VCaP (cell line): ENCODE measurements around the gene WAPL.

ENCODE experiments used
- H3K27ac ChIP-seq: fragments of 450-650 bp; 2 replicates; pipeline ENCODE4 v1.5.1; 2017
- CTCF ChIP-seq: fragments of 450-650 bp; conservative IDR thresholded peaks from 2 replicates; pipeline ENCODE4 v1.5.1; 2017; ENCODE audit warnings: mild to moderate bottlenecking, moderate library complexity

The WAPL gene

DNA sequence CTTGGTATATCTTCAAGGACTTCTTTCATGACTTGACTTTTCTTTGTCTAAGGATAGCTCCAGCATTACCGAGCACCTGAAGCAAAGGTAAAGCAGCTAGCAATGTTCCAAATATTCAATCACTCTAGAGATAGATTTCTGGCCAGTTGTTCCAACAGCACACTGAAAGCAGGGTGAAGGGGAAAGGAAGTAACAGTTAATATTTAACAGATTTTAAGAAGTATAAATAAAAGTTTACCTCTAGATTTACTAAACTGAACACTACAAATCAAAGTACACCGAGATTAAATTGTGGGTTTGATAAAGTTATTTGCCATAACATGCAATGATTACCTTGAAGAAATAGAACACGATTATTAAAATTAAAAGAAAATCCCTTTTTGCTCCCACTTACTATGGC, 84.1 kb downstream of the WAPL start:
- H3K27ac ChIP-seq = peak overlapping the region; percentile 42
- no peak for TF ChIP-seq CTCF

GRCh38 chr10:86436963-86437362, 84.6 kb downstream of the WAPL start:
- TF ChIP-seq CTCF = no peak
- H3K27ac ChIP-seq = peak overlapping the region; percentile 42; the same call in 1 of the 2 replicates

DNA sequence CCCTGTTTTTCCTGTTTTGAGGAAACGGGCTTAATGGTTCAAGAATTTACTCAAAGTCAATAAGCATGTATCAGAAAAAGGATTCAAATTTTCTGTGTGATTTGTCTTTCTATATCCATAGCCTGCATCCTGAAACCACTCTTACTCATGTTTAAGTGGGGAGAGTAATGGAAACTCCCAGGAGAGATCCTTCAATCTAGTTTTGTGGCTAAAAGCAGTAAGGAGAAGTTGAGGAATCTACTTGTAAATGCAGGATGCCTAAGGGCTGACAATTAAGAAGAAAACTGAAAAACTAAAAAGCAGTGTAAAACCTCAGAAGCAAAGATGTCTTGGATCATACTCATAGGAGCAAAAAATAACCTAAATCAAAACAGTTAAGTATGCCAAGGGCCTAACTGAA, 86.9 kb downstream of the WAPL start:
- H3K27ac ChIP-seq = no peak overlapping the region
- TF ChIP-seq CTCF = no peak

DNA sequence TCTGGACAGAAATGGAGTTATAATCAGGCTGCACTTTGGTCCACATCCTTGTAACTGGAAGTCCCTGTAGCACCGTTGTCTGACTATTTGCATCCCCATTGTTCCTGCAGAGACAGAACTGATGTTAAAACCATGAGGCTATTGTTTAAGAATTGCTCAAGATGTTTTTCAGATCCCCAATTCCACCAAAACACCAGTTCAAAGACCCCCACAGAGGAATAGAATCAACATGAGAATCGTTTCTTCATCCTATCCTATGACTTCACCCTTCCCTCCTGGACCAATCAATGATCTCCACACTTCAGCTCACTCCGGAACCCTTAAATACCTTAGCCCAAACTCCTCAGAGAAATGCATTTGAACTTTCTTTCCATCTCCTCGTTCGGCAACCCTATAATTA, 97.9 kb downstream of the WAPL start:
- no peak for TF ChIP-seq CTCF
- no peak overlapping the region for H3K27ac ChIP-seq

- TF ChIP-seq CTCF = no peak
Measured at GRCh38 chr10:86419101-86419500, 102.5 kb downstream of the WAPL start.

DNA sequence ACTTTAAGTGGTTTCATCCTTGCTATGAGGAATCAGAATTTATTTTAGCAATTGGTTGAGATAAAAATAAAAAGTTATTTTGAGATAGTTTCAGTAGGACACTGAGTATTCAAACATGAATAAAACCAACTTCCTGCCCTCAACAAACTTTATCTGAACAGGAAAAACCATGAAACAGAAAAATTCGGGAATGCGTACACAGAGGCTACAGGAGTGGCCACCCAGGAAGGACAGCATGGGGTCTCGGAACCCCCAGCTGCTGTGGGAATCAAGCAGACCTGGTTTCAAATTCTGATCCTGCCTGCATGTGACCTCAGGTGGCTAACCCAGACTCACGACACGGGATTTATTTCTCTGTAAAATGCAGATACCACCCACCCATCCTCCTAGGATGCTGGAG, 106.0 kb downstream of the WAPL start:
- no peak for TF ChIP-seq CTCF
- H3K27ac ChIP-seq = no peak overlapping the region

More at GRCh38 chr10:86419101-86419500, 102.5 kb downstream of the WAPL start:
- H3K27ac ChIP-seq = no peak overlapping the region

DNA sequence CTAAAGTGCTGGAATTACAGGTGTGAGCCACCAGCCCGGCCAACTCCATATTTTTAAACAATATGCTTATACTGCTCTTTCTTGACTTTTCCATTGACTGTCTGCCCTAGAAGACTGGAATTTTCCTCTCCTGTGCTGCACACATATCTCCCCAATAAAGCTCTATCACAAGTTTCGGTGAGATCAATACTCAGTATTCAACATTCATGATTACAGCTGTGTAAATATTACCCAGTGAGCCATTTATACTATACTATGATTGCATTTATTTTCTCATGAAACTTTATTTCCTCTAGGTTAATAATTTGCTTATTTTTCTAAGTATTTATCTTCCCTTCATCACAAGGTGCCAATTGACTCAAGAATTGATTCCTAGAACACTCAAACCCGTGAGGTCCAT, 106.5 kb downstream of the WAPL start:
- TF ChIP-seq CTCF = no peak
- H3K27ac ChIP-seq = no peak overlapping the region
